OCI-LY7 (cell line): ENCODE data around the gene TMEM44. TPM values are rescaled to one million over a fixed set of nuclear protein-coding genes. Genes with fewer than 3 reads are reported as not detected.

Experiments used
- BruUV-seq: library from RNA; stranded (reverse); fragments of 400-500 nt; replicated peaks from 2 replicates; lab custom pipeline; 2021; lab: Mats Ljungman, UMichigan
- CTCF ChIA-PET: fragments of 300-600 bp; sonication (Branson Sonifier 250); formaldehyde crosslinking; loops from one replicate; lab custom pipeline; 2022; ENCODE audit warnings: antibody characterized with exemption; ENCODE audit not compliant: unreplicated experiment; lab: Charles Lee
- POLR2A ChIA-PET: fragments of 300-600 bp; sonication (Branson Sonifier 250); formaldehyde crosslinking; loops from one replicate; lab custom pipeline; 2022; ENCODE audit warnings: antibody characterized with exemption; lab: Charles Lee
- DNase-seq: peaks from one replicate; pipeline ENCODE4 v3.0.0-alpha.2; 2015; ENCODE audit warnings: low spot score
- H2AFZ ChIP-seq: fragments of 200-600 bp; sonication (generic), shearing (Covaris generic); 2 replicates; pipeline ENCODE4 v1.6.1; 2014; ENCODE audit warnings: mild to moderate bottlenecking, antibody characterized with exemption, low read length, moderate library complexity
- H3K27ac ChIP-seq: fragments of 200-600 bp; sonication (generic); 2 replicates; pipeline ENCODE4 v1.5.1; 2014; ENCODE audit warnings: mixed run types, low read depth, mild to moderate bottlenecking, moderate library complexity, low read length, inconsistent platforms; ENCODE audit not compliant: poor library complexity, severe bottlenecking
- H3K36me3 ChIP-seq: fragments of 200-600 bp; sonication (generic); 2 replicates; pipeline ENCODE4 v1.6.1; 2014; ENCODE audit warnings: mild to moderate bottlenecking, antibody characterized with exemption, low read length, moderate library complexity, mixed read lengths; ENCODE audit not compliant: insufficient read depth
- H3K4me1 ChIP-seq: fragments of 200-600 bp; sonication (generic); 2 replicates; pipeline ENCODE4 v1.5.1; 2014; ENCODE audit warnings: mild to moderate bottlenecking, low read length; ENCODE audit not compliant: insufficient read depth, poor library complexity, severe bottlenecking
- H3K4me2 ChIP-seq: fragments of 200-600 bp; sonication (generic); 2 replicates; pipeline ENCODE4 v1.6.1; 2014; ENCODE audit warnings: mild to moderate bottlenecking, low read length
- H3K4me3 ChIP-seq: fragments of 200-600 bp; sonication (generic); 2 replicates; pipeline ENCODE4 v1.5.1; 2014; ENCODE audit warnings: mild to moderate bottlenecking, low read depth, low read length; ENCODE audit not compliant: poor library complexity, severe bottlenecking
- H3K79me2 ChIP-seq: fragments of 200-600 bp; sonication (generic); 2 replicates; pipeline ENCODE4 v1.6.1; 2016; ENCODE audit warnings: low read depth, mild to moderate bottlenecking, low read length, moderate library complexity, mixed read lengths; ENCODE audit not compliant: insufficient read depth
- H3K9me2 ChIP-seq: fragments of 200-600 bp; sonication (generic); 2 replicates; pipeline ENCODE4 v1.6.1; 2016; ENCODE audit warnings: mild to moderate bottlenecking, low read length, mixed read lengths; ENCODE audit not compliant: insufficient read depth
- H3K9me3 ChIP-seq: fragments of 200-600 bp; sonication (generic); 2 replicates; pipeline ENCODE4 v1.6.1; 2014; ENCODE audit warnings: mild to moderate bottlenecking, mixed run types, low read length, mixed read lengths
- H4K20me1 ChIP-seq: fragments of 200-600 bp; sonication (generic); 2 replicates; pipeline ENCODE4 v1.6.1; 2014; ENCODE audit warnings: mild to moderate bottlenecking, antibody characterized with exemption, low read length, moderate library complexity, mixed read lengths; ENCODE audit not compliant: insufficient read depth
- CTCF ChIP-seq: fragments of 200-600 bp; sonication (generic); conservative IDR thresholded peaks from 2 replicates; pipeline ENCODE4 v1.5.1; 2014; ENCODE audit warnings: mild to moderate bottlenecking, antibody characterized with exemption, low read length, moderate library complexity, mixed read lengths
- EZH2phosphoT487 ChIP-seq: fragments of 200-600 bp; sonication (generic); IDR thresholded peaks from 2 replicates; pipeline ENCODE4 v1.6.1; 2018; ENCODE audit warnings: low read depth, borderline replicate concordance, mild to moderate bottlenecking, mixed run types, antibody characterized with exemption, low read length, moderate library complexity, mixed read lengths
- intact Hi-C: fragments of 100-400 bp; cut with micrococcal nuclease; formaldehyde crosslinking; loops from one replicate; pipeline ENCODE4 v1.10.0; 2022; ENCODE audit not compliant: unreplicated experiment
- small RNA-seq: library from RNA; depleted of rRNA; stranded (forward); fragments of <200 nt; gene quantifications from one replicate; pipeline ENCODE3, GENCODE V24; 2014
- total RNA-seq, 2 experiments: library from RNA; depleted of rRNA in 1 of 2; stranded (reverse); fragments of >200 nt in 1 of 2; shearing (Covaris generic) in 1 of 2; gene quantifications; 2 replicates each; pipeline ENCODE4 v1.2.3, GENCODE V29; 2014 to 2022

TMEM44 gene
- total RNA-seq, 2 experiments from 2014 or later: 8.8 to 22.9 TPM

- no peak overlapping the region for H2AFZ ChIP-seq
- H3K9me2 ChIP-seq: no peaks in the 10 kb centered on the region
- no TSS peak for BruUV-seq
- H3K36me3 ChIP-seq: no peaks in the 10 kb centered on the region
- H3K4me1 ChIP-seq: no peaks in the 10 kb centered on the region
- TF ChIP-seq CTCF (no peak), EZH2phosphoT487 (no peak)
- ChIA-PET POLR2A (no interaction called here), CTCF (no interaction called here)
- H3K27ac ChIP-seq: no peak overlapping the region
- H3K9me3 ChIP-seq: peaks cover under 1% of the 10 kb centered on the region; the same call in 1 of the 2 replicates
- H3K4me2 ChIP-seq: no peak overlapping the region
- no peak for DNase-seq
- no peaks in the 10 kb centered on the region for H3K79me2 ChIP-seq
- no peak overlapping the region for H3K4me3 ChIP-seq
- intact Hi-C loops: no loop called here
- no peaks in the 10 kb centered on the region for H4K20me1 ChIP-seq
Observed at GRCh38 chr3:194539498-194539897, 93.7 kb downstream of the TMEM44 start.

- intact Hi-C loops: no loop called here
- Histone ChIP-seq H3K9me3 (peaks cover 8% of the 10 kb centered on the region; the same call in 1 of the 2 replicates), H3K36me3 (no peaks in the 10 kb centered on the region), H3K4me3 (no peak overlapping the region), H2AFZ (no peak overlapping the region), H3K9me2 (no peaks in the 10 kb centered on the region), H3K4me2 (no peak overlapping the region), H3K27ac (no peak overlapping the region), H4K20me1 (no peaks in the 10 kb centered on the region), H3K79me2 (no peaks in the 10 kb centered on the region), H3K4me1 (no peaks in the 10 kb centered on the region)
- ChIA-PET CTCF (no interaction called here), POLR2A (interaction anchor here (0.7 kb wide), 1 partner anchor 917 kb away, joined by 4 read pairs; no protein-coding TSS in a partner anchor)
- no TSS peak for BruUV-seq
- no peak for TF ChIP-seq EZH2phosphoT487
- TF ChIP-seq CTCF: no peak
- DNase-seq: no peak
Observed at GRCh38 chr3:194537732-194538247, 95.4 kb downstream of the TMEM44 start.

Small RNA genes within 50 kb of the gene (small RNA-seq; reads per million reads assigned to genes)
- not detected for gene AC046143.2

Other genes starting within 250 kb of the TMEM44 start
- gene GP5, start 234.2 kb downstream of the TMEM44 start, total RNA-seq (2014; rRNA removed; shearing (Covaris generic)): 0.03 TPM in 1 of 2 replicates, not detected in the other
- gene GP5, start 234.2 kb downstream of the TMEM44 start, total RNA-seq (2022): not detected in 2 replicates
- 84.5 and 103 TPM in 2 replicates for gene ATP13A3, start 146.4 kb downstream of the TMEM44 start, total RNA-seq (2014; rRNA removed; shearing (Covaris generic))
- gene ATP13A3, start 146.4 kb downstream of the TMEM44 start, total RNA-seq (2022): 69.5 and 79.5 TPM in 2 replicates
- gene LSG1, start 38.8 kb upstream of the TMEM44 start, total RNA-seq (2014; rRNA removed; shearing (Covaris generic)): 52.9 and 59.4 TPM in 2 replicates
- gene LSG1, start 38.8 kb upstream of the TMEM44 start, total RNA-seq (2022): 39.3 and 44.4 TPM in 2 replicates
- 17.2 and 21.6 TPM in 2 replicates for gene FAM43A, start 52.5 kb upstream of the TMEM44 start, total RNA-seq (2014; rRNA removed; shearing (Covaris generic))
- 7.5 and 8.2 TPM in 2 replicates for gene FAM43A, start 52.5 kb upstream of the TMEM44 start, total RNA-seq (2022)